Forelimb muscle (tissue), 1 donor: ENCODE data around the gene RAB10. TPM values are rescaled to one million over a fixed set of nuclear protein-coding genes. Genes with fewer than 3 reads are reported as not detected.
"Not testable (repeated sequence)": the region's sequence is repeated elsewhere in the genome, so short reads cannot be mapped to it uniquely, and the experiment has no call there.

Experiments used
- DNase-seq: peaks from one replicate; pipeline ENCODE4 v3.0.0-alpha.2; 2013; ENCODE audit warnings: low read depth
- polyA plus RNA-seq: library from polyadenylated mRNA; unstranded; fragments of 120-200 nt; gene quantifications from one replicate; pipeline ENCODE4 v1.2.1, GENCODE V29; 2013; ENCODE audit not compliant: insufficient read length

Gene RAB10
- polyA plus RNA-seq, 1 donor = 99.9 TPM

DNA sequence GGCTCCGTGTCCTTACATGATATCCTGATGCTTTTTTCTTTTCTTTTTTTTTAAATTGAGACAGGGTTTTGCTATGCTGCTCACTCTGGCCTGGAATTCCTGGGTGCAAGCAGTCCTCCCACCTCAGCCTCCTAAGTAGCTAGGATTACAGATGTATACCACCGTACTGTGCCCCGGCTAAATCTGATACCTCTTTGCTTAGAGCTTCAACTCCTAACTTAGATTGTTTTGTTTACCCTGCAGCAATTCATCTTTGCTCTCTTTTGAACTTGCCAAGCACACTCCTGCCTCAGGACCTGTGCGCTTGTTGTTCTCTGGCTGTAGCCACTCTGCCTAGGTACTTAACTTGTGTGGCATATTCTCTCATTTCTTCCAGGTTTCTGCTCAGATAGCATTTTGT is 24.5 kb downstream of the RAB10 start:
- DNase-seq = no peak

- no peak for DNase-seq
These were observed 25.7 kb downstream of the RAB10 start for GRCh38 chr2:26059542-26059941.

DNA sequence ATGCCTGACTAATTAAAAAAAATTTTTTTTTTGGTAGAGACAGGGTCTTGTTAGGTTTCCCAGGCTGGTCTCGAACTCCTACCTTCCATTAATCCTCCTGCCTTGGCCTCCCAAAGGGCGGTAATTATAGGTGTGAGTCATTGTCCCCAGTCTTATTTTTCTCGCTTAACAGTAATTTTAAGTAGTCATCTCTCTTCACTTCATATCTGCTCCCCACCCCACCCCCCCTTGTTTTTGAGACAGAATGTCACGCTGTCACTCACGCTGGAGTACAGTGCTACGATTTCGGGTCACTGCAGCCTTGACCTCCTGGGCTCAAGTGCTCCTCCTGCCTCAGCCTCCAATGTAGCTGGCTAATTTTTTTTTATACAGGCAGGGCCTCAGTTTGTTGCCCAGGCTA is 27.7 kb downstream of the RAB10 start:
- DNase-seq = no peak

- no peak for DNase-seq
These were observed 31.0 kb downstream of the RAB10 start for GRCh38 chr2:26064846-26065245.

- no peak for DNase-seq
These were observed 33.5 kb downstream of the RAB10 start for GRCh38 chr2:26067186-26067974.

DNA sequence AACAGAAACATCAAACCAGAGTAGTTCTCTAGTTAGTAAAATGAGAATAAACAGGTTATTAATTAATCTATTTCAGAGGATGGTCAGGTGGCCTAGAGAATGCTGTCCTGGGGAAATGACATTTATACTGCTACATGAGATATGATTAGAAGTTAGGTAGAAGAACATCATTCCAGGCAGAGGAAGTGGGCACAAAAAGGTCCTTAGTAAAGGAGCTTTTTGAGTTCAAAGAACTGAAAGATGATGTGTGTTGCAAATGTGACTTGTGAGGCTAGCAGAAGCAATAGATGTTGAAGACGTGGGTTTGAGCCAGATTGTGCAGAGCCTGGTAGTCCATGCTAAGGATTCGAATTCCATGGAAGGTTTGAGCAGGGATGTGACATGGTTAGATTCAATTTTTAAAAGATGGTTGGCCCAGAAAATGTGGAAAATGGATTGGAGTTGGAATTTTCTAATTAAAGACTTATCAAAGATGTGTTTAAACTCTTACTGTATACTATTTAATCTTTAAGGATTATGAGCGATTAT is 34.2 kb downstream of the RAB10 start:
- DNase-seq = no peak

GRCh38 chr2:26068602-26069298 is 34.9 kb downstream of the RAB10 start:
- no peak for DNase-seq

DNA sequence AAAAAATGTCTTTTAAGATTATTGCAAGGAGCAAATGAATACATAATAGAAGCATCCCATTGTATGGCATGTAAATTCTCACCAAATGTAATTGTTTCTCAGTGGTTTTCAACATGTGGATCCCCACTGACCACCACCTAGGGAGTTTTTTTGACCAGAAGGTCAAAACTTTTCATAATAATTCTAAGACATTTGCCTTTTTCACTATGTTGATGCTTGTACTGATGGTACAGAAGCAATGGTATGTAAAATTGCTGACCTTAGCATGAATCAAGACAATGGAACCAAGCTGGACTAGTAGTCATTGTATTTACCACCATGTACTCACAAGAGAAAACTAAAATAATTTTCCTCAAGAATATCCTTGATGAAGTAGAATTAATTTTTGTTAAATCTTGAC is 36.8 kb downstream of the RAB10 start:
- DNase-seq = no peak

DNA sequence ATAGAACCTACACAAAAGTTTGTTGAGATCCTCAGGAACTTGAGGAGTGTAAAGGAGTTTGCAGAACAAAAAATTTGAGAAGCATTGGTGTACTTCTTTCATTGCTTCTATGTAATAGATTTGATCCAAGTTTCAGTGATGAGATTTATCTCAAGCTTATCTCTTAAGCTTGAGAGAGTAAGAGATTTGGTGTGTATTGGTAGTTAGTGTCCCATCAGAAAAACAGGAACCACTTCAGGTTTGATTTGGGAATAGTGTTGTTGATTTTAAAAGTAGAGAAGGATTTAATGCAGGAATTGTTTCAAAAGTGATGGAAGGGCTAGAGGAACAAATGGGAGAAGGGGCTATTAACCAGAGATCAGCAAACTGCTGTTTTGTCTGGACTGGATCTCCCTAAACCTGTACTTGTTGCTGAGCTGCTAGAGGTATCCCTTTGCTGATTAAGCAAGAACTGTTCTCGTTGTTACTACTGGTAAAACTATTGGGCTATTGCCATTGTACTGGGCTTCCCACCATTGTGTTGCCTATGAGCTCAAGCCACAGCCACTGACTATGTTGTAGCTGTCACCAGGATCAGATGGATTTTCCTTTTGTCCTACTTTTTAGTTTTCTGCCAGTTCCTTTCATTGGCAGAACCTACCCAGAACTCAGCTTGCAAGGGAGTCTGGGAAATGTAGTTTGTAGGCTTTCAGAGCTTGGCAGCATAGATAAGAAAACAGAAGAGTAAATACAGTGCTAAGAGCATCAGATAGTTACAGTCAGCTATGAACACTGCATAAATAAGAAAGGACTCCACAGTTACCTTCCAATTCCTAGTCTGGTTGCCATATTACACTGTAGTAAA is 39.3 kb downstream of the RAB10 start:
- no peak for DNase-seq

DNA sequence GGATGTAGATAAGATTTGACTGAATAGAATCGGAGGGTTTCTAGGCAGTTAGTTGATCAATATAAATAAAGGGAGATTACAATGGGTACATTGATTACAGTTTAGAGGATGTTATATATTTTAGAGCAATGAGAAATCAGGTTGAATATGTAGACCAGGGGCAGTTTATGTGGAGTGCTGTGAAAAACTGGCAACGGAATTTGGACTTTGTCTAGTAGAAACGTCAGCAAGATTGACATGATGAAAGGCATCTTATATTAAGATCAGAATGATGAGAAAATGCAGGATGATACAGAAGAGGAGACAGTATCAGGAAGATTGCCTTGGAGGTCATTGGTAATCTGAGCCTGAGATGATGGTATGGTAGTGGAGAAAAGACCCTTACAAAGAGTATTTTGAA is 39.9 kb downstream of the RAB10 start:
- DNase-seq = no peak

GRCh38 chr2:26074676-26075075 is 40.8 kb downstream of the RAB10 start:
- no peak for DNase-seq

DNA sequence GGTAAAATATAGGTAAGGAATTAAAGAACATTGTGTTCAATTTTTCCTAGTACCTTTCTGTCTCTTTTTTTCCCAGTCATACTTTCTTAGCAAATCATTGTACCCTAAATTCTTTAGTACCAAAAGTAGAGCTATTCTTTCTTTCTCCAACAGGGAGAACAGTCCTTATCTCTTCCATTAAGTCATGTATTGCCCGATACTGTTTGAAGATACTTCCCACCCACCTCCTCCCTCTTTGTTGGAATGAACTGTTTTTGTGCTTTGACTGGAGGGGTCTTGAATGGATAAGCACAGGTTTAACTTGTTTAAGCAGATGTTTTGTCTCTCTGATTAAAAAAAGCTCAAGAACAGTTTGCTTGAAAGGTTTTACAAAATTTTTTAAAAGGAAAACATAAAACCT is 41.3 kb downstream of the RAB10 start:
- DNase-seq = no peak

- no peak for DNase-seq
These were observed 42.2 kb downstream of the RAB10 start for GRCh38 chr2:26076001-26076587.

- DNase-seq = no peak
These were observed 43.4 kb downstream of the RAB10 start for GRCh38 chr2:26077291-26077690.

- DNase-seq = no peak
These were observed 45.1 kb downstream of the RAB10 start for GRCh38 chr2:26078939-26079338.

- DNase-seq = no peak
These were observed 46.5 kb downstream of the RAB10 start for GRCh38 chr2:26080356-26080755.

- DNase-seq = not testable (repeated sequence)
These were observed 47.0 kb downstream of the RAB10 start for GRCh38 chr2:26080925-26081324.

GRCh38 chr2:26081556-26081955 is 47.7 kb downstream of the RAB10 start:
- DNase-seq = no peak

GRCh38 chr2:26086155-26086637 is 52.3 kb downstream of the RAB10 start:
- no peak for DNase-seq

GRCh38 chr2:26086779-26087178 is 52.9 kb downstream of the RAB10 start:
- DNase-seq = no peak

GRCh38 chr2:26088038-26088643 is 54.3 kb downstream of the RAB10 start:
- no peak for DNase-seq
